NCI-H2227 (cell line): ENCODE measurements around the gene TFPI2.
A peak's percentile ranks its signal among the peaks of the same experiment; 100 is the strongest.

Experiments used
- DNase-seq: peaks from one replicate; lab custom pipeline; 2025; ENCODE audit not compliant: unreplicated experiment; lab: John Stamatoyannopoulos, UW

TFPI2 gene

GRCh38 chr7:93910076-93910994, 19.8 kb upstream of the TFPI2 start:
- no peak for DNase-seq

GRCh38 chr7:93906267-93906666, 15.7 kb upstream of the TFPI2 start, which contains the start of gene GNGT1:
Gene GNGT1 (plus strand): TSS chr7:93906567. CDS start chr7:93906747, 180 bp downstream.
- no peak for DNase-seq

DNA sequence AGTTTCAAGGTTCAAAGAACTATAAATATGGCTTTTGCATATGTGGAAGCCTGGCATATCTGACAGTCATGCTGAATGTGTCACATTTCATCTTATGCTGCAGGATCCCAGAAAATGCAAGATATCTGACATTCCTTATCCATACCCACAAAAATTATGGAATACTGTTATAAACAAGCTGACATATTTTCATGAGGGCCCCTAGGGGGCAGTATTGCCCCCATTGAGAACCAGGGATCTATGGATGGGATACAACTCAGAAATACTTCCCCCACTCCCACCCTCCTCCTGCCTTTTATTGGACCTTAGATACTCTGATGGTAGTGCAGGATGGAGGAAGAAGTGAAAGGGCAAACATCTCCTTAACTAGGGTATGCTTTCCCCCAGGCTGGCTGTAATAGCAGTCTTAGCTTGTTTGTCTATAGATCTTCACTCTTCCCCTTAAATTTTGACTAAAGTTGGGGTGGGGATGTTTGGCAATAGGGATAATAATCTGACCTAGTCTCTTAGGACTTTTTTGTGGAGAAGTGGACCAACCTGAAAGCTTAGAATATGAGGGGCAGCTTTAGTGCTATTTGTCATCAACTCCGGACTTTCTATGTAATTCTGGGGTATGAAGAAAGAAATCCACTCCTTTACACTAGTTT, 12.3 kb upstream of the TFPI2 start:
- peak; percentile 43 for DNase-seq

DNA sequence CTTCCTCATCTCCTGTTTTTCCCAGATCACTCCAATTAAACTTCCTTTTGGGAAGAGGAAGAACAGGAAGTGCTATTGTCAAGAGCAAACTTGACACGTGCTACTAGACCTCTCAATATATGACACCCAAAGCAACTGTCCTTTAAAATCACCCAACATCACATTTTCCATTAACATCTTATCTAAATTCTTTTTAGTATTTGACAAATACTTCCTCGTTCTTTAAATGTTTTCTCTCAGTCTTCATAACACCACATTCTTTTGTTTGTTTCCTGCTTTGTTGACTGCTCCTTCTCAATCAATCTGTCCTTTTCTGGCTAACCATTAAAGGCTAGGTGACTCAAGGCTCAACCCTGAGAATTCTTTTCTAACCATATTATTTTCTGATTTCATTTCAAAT, 7.1 kb upstream of the TFPI2 start:
- DNase-seq: no peak

GRCh38 chr7:93895859-93896600, 5.5 kb upstream of the TFPI2 start:
- no peak for DNase-seq

DNA sequence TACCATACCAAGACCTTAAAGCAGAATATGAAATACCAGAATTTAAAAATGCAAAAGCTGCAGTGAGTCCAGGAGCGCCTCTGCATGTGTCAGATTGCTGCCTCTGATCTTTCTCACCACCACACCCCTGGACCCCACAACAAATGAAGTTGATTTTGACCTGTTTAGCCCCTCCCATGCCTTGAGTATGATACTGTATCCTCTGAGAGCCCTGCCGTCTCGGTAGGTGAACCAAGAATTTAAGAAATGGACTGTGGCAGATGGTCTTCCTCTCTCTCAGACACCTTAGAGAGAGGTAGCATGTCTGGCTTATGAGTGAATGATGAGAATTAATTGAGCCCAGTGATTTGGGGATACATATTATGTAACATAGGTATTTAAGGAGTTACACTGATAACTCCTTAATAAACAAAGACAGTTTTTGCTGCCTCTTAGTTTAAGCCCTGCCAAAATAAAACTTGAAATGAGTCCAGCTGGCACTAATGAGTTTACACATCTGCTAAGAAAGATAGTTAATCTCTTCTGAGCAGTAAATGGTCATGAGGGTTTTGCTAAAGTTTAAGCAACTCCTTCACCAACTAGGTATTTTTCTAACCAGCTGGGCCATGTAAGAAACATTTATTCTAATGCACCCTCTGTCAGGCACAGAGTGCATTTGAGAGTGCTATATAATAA, 4.5 kb upstream of the TFPI2 start:
- DNase-seq: no peak

DNA sequence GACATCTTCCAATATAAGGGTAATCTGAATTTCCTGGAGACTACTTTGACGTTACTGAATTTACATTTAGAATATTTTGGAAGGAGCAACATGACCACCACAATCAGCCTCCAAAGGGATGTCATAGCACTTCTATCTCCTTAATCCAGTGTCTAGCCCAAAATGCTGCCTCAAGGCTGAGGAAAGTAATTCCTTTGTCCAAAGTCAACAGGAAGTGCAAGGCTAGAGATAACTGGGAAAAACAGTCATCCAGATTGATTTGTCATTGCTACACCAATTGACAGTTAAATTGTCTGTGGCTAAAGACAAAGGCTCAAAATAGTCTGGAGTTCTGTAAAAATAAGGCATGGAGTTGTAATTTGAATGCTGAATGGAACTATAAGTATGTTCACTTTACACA, 3.9 kb upstream of the TFPI2 start:
- no peak for DNase-seq

GRCh38 chr7:93890041-93890463, 501 bp downstream of the TFPI2 start:
- DNase-seq: peak; percentile 74

DNA sequence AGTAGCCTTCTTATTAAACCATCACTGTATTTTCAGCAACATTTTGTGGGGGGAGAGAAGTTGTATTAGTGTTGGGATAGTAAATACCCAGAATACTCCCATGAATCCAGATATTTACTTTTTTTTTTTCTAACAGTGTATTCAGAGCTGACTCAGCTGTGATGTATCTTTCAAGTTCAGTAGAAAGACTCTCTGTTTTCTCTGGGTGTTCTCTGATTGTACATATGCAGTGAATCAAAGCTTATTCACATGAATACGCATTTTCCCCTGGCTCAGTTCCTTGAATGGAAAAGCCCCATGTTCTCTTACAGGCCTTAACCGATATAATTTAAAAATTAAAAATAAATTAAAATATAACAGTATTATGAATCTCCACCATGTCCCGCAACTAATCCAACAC, 1.3 kb downstream of the TFPI2 start:
- no peak for DNase-seq

DNA sequence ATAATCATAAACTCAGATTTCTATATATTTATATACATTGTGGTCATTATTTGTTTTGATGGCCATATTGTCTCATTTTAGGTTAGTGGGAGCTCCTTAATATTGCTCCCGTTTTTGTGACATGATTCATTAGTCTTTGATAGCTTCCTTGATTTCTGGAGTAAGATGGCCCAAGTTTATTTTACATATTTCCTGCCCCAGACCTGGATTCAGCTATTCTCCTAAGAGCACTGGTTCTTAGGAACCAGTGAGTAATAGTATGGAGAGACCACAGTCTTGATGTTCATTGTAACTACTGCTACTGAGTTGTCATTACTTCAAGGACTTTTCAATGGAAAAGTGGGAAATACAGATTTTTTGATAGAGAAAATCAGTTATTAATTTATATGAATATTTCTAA, 6.0 kb downstream of the TFPI2 start:
- no peak for DNase-seq

DNA sequence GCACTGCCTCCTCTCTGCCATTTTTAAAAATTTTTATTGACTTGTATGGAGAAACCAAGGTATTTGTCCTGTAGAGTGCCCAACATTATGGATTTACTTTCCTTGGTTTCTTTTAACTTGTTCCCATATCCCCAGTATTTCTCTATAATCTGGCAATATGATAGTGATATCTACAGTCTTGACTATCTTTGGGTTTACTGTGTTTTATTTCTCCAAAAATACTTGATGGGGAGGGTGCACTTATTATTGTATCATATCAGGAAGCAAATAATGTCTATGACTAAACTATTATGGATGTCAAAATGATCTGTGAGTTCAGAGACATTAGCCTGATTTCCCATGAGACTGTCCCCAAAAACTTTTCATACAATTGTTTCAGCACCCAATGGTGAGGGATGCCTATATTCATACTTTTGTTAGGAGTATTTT, 6.6 kb downstream of the TFPI2 start:
- DNase-seq: no peak

GRCh38 chr7:93883078-93883916, 7.3 kb downstream of the TFPI2 start:
- DNase-seq: no peak

- DNase-seq: no peak
Measured at GRCh38 chr7:93882468-93882867, 8.1 kb downstream of the TFPI2 start.

DNA sequence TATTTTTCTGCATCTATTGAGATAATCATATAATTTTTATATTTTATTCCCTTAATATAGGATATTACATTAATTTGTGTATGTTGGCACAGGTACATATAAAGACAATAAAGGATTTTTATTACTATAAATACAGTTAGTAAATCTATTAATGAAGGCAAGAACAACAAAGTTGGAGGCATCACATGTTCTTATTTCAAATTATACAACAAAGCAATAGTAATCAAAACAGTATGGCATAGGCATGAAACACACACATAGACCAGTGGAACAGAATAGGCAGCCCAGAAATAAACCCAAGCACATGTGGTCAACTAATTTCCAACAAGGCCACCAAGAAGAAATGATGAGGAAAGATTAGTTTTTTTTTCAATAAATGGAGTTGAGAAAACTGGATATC, 11.2 kb downstream of the TFPI2 start:
- DNase-seq: no peak

GRCh38 chr7:93877742-93878141, 12.8 kb downstream of the TFPI2 start:
- no peak for DNase-seq

GRCh38 chr7:93873998-93874574, 16.5 kb downstream of the TFPI2 start:
- no peak for DNase-seq

DNA sequence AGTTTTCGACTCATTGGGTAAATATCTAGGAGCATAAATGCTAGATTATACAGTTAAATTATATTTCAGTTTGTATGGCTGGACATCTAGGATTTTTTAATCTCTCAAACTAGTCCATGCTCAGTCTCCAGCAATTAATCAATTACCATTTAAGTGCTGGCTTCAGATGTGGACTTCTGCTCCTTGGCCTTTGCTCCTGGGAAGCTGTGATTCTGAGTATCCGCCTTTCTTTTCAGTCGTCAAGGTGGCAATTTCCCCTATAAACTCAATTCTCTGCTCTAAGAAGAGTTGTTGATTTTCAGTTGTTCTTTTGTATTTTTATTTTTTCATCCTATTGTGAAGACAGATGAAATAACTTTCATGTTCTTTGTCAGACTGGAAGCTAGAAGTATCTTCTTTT, 23.7 kb downstream of the TFPI2 start:
- DNase-seq: no peak

GRCh38 chr7:93862651-93863050, 27.9 kb downstream of the TFPI2 start:
- no peak for DNase-seq

DNA sequence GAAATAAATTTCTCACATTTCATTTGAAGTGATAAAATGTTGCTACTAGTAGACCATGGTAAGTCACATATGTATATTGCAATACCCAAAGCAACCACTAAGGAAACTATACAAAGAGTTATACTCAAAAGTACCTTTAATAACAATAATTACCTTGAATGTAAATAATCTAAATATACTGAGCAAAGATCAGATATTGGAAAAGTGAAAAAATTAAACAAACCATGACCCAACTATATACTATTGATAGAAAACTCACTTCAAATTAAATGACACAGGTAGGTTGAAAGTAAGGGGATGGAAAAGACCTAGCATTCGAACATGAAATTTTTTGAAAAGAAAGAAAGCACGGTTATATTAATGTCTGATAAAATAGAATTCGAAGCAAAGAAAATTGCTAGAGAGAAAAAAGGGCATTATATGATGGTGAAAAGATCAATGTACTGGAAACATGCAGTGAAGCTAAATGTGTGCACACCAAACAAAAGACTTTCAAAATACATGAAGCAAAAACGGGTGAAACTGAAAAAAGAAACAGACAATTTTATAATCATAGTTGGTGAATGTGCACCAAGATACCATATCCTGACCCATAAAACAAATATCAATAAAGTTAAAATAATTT, 29.1 kb downstream of the TFPI2 start:
- DNase-seq: no peak
